Gastrocnemius medialis (tissue), 4 donors: ENCODE results near the gene CRTAC1.

Experiments used
- POLR2A ChIP-seq, 2 donors: fragments of 450-650 bp; IDR thresholded peaks; one replicate each; pipeline ENCODE4 v1.6.1; 2017; ENCODE audit warnings: antibody characterized with exemption in 2 of 2, mild to moderate bottlenecking in 2 of 2, moderate library complexity in 2 of 2
- TF ChIP-seq, protein P1 (sequence below), 5 experiments: fragments of 450-650 bp in 3 of 5; fragments of 200-600 bp in 2 of 5; sonication (generic) in 2 of 5; IDR thresholded peaks in 4 of 5; conservative IDR thresholded peaks in 1 of 5; 1 replicate in 4 of 5; 2 replicates in 1 of 5; pipeline ENCODE4 v1.5.1; 2016 to 2019; ENCODE audit warnings: antibody characterized with exemption in 5 of 5, mild to moderate bottlenecking in 3 of 5, moderate library complexity in 3 of 5

DNA sequence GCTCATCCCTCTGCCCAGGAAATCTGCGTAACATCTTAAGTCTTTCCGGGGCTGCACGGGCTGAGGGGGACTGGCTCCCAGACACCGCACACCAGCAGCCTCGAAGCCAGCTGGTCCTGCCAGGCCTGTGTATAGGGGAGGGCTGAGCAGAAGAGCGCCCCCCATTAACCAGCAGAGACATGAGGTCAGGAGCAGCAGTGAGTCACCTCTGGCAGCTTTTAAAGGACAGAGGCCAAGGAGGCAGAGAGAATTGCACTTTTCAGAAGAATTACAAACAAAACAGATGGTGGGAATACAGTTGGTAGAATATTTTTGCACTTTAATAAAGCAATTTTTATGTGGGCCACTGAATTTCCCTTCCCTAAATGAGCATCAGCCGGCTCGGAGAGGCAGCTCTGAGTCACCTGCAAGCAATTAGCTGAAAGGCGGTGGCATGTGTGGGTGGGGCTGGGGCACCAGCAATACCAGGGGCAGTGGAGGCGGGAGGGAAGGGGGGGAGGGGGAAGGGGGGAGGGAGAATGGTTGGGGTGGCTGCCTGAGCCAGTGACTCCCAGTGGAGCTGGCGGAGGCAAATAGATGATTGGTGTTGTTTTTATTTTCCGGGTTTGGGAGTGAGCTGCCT, 141.7 kb downstream of the CRTAC1 start:
- TF ChIP-seq, protein P1, sequence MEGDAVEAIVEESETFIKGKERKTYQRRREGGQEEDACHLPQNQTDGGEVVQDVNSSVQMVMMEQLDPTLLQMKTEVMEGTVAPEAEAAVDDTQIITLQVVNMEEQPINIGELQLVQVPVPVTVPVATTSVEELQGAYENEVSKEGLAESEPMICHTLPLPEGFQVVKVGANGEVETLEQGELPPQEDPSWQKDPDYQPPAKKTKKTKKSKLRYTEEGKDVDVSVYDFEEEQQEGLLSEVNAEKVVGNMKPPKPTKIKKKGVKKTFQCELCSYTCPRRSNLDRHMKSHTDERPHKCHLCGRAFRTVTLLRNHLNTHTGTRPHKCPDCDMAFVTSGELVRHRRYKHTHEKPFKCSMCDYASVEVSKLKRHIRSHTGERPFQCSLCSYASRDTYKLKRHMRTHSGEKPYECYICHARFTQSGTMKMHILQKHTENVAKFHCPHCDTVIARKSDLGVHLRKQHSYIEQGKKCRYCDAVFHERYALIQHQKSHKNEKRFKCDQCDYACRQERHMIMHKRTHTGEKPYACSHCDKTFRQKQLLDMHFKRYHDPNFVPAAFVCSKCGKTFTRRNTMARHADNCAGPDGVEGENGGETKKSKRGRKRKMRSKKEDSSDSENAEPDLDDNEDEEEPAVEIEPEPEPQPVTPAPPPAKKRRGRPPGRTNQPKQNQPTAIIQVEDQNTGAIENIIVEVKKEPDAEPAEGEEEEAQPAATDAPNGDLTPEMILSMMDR (IDR thresholded peaks at IDR 0.05 in 4 of 5, conservative IDR thresholded peaks at IDR 0.05 in 1 of 5): no peak
- TF ChIP-seq POLR2A (IDR thresholded peaks at IDR 0.05): no peak
